Upper lobe of left lung (tissue), 6 donors: ENCODE data around the gene RBM44. TPM values are rescaled to one million over a fixed set of nuclear protein-coding genes. Genes with fewer than 3 reads are reported as not detected.
"Not testable (repeated sequence)": the region's sequence is repeated elsewhere in the genome, so short reads cannot be mapped to it uniquely, and the experiment has no call there.

Experiments
- ATAC-seq, 2 donors: fragments of 200-7000 bp; cut with Tn5 transposase; one replicate each; pipeline ENCODE4 v1.9.1; 2022; ENCODE audit warnings: mild to moderate bottlenecking in 2 of 2, moderate library complexity in 2 of 2; ENCODE audit not compliant: low FRiP score in 2 of 2
- DNase-seq, 2 donors: peaks; one replicate each; pipeline ENCODE4 v3.0.0-alpha.2; 2019 to 2020
- H3K27ac ChIP-seq, 4 donors: fragments of 200-600 bp; sonication (generic); one replicate each; pipeline ENCODE4 v1.5.1; 2016 to 2019
- H3K27me3 ChIP-seq, 4 donors: fragments of 200-600 bp; sonication (generic); one replicate each; pipeline ENCODE4 v1.5.1; 2017 to 2019
- H3K36me3 ChIP-seq, 4 donors: fragments of 200-600 bp; sonication (generic); one replicate each; pipeline ENCODE4 v1.5.1; 2016 to 2019
- H3K4me1 ChIP-seq, 4 donors: fragments of 200-600 bp; sonication (generic); one replicate each; pipeline ENCODE4 v1.5.1; 2018 to 2019
- H3K4me3 ChIP-seq, 4 donors: fragments of 200-600 bp; sonication (generic); one replicate each; pipeline ENCODE4 v1.5.1; 2017 to 2019; ENCODE audit warnings: mild to moderate bottlenecking in 2 of 4, moderate library complexity in 1 of 4
- H3K9me3 ChIP-seq, 4 donors: fragments of 200-600 bp; sonication (generic); one replicate each; pipeline ENCODE4 v1.5.1; 2018 to 2019
- EP300 ChIP-seq, 4 donors: sonication (generic); formaldehyde crosslinking; IDR thresholded peaks; one replicate each; pipeline ENCODE4 v1.5.1; 2017; ENCODE audit warnings: antibody characterized with exemption in 4 of 4, control low read depth in 2 of 4
- POLR2A ChIP-seq, 4 donors: fragments of 450-650 bp; IDR thresholded peaks; one replicate each; pipeline ENCODE4 v1.5.1; 2016 to 2017; ENCODE audit warnings: antibody characterized with exemption in 4 of 4, mild to moderate bottlenecking in 2 of 4
- POLR2AphosphoS5 ChIP-seq, 2 donors: sonication (generic); formaldehyde crosslinking; IDR thresholded peaks; one replicate each; pipeline ENCODE4 v1.5.1; 2017; ENCODE audit warnings: antibody characterized with exemption in 2 of 2
- WGBS, 2 donors: methylation state at CpG; one replicate each; pipeline ENCODE4 v1.1.5; 2017 to 2018; 5-methylcytosine and 5-hydroxymethylcytosine counted together
- total RNA-seq, 6 donors: library from RNA; depleted of rRNA in 4 of 6; stranded (reverse); fragments of >200 nt in 4 of 6; gene quantifications; one replicate each; pipeline versions ENCODE4 v1.1.0 to v1.2.1, GENCODE V29; 2016 to 2021
- TF ChIP-seq, protein P1 (sequence below), 6 experiments: fragments of 450-650 bp in 4 of 6; fragments of 200-600 bp in 2 of 6; sonication (generic) in 2 of 6; IDR thresholded peaks; one replicate each; pipeline ENCODE4 v1.5.1; 2016 to 2019; ENCODE audit warnings: antibody characterized with exemption in 6 of 6
- donor health status: DM: no; HTN: no; CAD: no; lungs with moderate emphysema.
- donor health status: DM: no; HTN: yes; CAD: no; lungs with severe emphysema.

The RBM44 gene, protein sequence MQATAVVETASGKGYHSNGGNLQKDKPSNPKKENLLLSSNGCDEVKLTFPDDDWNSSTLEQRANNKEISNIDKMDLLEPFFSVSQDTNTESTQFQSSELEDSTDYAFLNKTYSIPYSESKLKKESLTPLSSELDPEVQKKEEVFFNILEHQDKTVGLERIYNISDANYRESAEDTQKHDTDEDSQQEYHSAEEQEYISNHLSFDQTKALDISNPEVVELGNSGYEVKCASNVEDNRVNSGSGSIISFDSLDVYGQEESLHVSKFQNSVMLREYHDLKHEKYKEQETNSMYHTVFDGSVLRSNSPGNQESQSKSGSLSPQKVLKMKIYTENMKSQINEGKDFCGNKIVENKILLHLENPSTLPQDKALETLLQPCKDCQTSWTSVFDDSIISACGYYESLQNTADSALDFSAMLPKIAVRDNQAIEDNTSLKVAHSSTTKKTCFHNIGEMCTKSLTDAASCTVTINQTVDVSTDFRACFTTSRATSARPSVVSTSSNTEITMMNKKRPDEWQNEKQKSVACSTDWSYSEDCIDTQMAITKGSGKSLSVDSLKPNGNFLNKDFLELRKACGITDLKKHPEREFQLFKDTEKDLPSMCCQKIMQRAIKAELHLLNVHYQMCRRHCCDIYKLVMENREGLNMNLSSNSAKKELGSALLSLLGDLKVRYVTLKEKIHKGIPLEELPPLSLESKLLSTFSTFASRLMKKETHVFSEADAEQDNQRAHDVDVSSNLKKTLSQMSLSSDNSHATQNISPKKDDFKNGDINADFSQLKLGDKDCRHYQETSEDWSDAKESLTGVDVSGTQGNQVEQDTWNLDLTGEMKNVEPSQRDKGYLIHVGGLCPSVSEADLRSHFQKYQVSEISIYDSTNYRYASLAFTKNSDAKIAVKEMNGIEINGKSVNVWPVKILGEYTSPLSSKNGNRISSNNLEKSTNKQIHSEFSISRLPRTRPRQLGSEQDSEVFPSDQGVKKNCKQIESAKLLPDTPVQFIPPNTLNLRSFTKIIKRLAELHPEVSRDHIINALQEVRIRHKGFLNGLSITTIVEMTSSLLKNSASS
- 1 to 10 TPM in 5 of 6 donors, under 1 TPM in 1; 0.44 to 2.8 (median 1.5) TPM for total RNA-seq

DNA sequence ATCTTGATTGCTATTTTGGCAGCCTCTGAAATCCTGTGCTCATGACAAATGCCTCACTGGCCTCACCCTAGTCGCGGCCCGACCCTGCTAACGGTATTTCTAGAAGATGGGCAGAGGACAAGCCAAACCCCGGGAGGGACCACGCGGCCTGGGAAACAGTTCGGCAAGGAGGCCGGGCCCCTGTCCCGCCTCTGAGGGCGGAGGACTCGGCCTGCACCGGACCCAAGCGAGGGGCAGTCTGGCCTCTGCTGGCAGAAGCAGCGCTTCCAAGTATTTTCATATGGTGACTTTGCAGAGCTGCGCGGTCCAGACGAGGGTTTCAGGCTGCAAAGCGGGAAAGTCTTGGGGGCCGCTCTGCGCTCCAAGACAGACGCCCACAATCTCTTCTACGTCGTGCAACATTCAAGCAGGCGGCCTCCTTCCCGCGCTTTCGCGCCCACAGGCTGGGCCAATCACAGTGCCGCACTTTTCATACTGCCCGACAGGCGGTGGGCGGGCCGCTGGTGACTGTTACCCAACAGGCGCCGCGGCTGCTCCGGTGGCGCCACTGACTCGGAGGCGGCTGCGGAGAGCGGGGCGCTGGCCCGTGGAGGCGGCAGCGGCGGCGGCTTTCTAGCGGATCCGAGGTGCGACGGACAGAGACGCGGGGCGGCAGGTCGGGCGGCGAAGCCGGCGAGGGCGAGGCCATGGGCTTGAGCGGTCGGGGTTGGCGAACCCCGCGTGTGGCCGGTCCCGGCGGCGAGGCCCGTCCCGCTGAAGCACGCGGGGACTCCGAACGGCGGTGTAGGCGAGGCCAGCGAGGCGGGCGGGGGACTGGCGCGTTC lies at the start of gene RBM44:
Gene RBM44, plus strand, starts transcription at position 544 of the 824 bp plus-strand sequence. CDS start 14,831 bp downstream, outside the sequence.
- no peak for TF ChIP-seq EP300 (IDR thresholded peaks at IDR 0.05)
- TF ChIP-seq POLR2A (IDR thresholded peaks at IDR 0.05): no peak
- TF ChIP-seq POLR2AphosphoS5 (IDR thresholded peaks at IDR 0.05): no peak
- TF ChIP-seq, protein P1, sequence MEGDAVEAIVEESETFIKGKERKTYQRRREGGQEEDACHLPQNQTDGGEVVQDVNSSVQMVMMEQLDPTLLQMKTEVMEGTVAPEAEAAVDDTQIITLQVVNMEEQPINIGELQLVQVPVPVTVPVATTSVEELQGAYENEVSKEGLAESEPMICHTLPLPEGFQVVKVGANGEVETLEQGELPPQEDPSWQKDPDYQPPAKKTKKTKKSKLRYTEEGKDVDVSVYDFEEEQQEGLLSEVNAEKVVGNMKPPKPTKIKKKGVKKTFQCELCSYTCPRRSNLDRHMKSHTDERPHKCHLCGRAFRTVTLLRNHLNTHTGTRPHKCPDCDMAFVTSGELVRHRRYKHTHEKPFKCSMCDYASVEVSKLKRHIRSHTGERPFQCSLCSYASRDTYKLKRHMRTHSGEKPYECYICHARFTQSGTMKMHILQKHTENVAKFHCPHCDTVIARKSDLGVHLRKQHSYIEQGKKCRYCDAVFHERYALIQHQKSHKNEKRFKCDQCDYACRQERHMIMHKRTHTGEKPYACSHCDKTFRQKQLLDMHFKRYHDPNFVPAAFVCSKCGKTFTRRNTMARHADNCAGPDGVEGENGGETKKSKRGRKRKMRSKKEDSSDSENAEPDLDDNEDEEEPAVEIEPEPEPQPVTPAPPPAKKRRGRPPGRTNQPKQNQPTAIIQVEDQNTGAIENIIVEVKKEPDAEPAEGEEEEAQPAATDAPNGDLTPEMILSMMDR (IDR thresholded peaks at IDR 0.05): no peak
- Histone ChIP-seq H3K4me1 (no peaks in the 10 kb centered on the region), H3K4me3 (no peak within 1 kb of the TSS), H3K9me3 (peaks cover 0 to 6% (median 0%) of the 10 kb centered on the region in 4 donors), H3K27ac (no peak within 1 kb of the TSS), H3K36me3 (no peaks in the 10 kb centered on the region), H3K27me3 (no peaks in the 10 kb centered on the region)
- ATAC-seq: peak in 1 of 2 donors; percentile 23
- peak in 1 of 2 donors; percentile 83 for DNase-seq
- WGBS, 2 donors: 75 to 87% methylated on average over 70 to 81 of the region's 84 CpGs

DNA sequence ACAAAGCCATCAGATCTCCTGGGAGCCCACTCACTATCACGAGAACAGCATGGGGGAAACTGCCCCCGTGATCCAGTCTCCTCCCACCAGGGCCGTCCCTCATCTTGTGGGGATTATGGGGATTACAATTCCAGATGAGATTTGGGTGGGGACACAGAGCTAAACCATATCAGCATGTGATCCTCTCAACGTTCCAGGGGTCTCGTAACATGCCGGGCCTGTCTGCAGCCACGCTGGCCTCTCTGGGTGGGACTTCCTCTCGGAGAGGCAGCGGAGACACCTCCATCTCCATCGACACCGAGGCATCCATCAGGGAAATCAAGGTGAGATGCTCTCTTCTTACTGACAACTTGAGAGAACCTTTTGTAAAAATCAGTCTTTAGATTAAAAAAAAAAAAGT lies 49.6 kb upstream of the RBM44 start:
- no peaks in the 10 kb centered on the region for H3K27me3 ChIP-seq
- no peaks in the 10 kb centered on the region for H3K9me3 ChIP-seq
- ATAC-seq: no peak
- peaks cover 8 to 16% (median 12%) of the 10 kb centered on the region in 4 donors for H3K4me1 ChIP-seq
- no peak overlapping the region for H3K4me3 ChIP-seq
- peaks cover 18 to 71% (median 50%) of the 10 kb centered on the region in 4 donors for H3K36me3 ChIP-seq
- WGBS, 2 donors: 94 to 95% methylated on average over 11 of the region's 11 CpGs
- TF ChIP-seq, protein P1 (IDR thresholded peaks at IDR 0.05): no peak
- TF ChIP-seq EP300 (IDR thresholded peaks at IDR 0.05) (no peak), POLR2A (IDR thresholded peaks at IDR 0.05) (no peak)
- H3K27ac ChIP-seq: no peak overlapping the region
- DNase-seq: no peak

DNA sequence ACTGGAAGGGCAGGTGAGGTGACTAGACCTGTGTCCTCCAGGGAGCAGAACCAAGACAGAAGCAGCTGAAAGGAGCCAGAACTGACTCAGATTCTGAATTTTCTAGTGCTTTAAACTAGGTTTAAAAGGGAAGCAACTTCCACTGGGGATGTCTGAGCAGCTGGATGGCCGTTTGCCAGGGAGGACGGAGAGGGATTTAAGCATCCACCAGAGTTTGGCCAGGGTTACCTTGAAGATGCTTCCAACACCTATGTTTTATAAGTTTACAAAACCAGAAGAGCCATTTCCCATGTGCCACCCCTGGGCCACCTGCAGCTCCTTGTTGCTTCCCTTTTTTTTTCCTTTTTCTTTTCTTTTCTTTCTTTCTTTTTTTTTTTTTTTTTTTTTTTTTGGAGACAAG lies 48.6 kb upstream of the RBM44 start:
- Histone ChIP-seq H3K4me1 (peaks cover 0 to 6% (median 3%) of the 10 kb centered on the region in 4 donors), H3K9me3 (no peaks in the 10 kb centered on the region), H3K27ac (no peak overlapping the region), H3K4me3 (no peak overlapping the region), H3K27me3 (no peaks in the 10 kb centered on the region), H3K36me3 (peaks cover 25 to 76% (median 57%) of the 10 kb centered on the region in 4 donors)
- 82 to 96% methylated on average over 2 of the region's 2 CpGs for WGBS, 2 donors
- DNase-seq (no peak), ATAC-seq (no peak)
- TF ChIP-seq POLR2AphosphoS5 (IDR thresholded peaks at IDR 0.05) (no peak), EP300 (IDR thresholded peaks at IDR 0.05) (no peak)

DNA sequence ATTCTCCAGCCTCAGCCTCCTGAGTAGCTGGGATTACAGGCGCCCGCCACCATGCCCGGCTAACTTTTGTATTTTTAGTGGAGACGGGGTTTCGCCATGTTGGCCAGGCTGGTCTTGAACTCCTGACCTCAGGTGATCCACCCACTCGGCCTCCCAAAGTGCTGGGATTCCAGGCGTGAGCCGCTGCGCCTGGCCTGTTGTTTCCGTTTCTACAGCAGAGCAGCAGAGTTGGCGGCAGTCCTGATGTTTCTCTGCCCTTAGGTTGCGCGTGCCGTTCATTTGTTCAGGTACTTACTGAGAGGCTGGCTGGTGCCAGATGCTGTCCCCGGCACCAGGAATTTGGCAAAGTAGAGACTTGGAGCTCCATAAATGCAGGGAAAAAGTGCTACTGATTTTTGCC lies 48.1 kb upstream of the RBM44 start:
- DNase-seq, H3K27ac ChIP-seq, H3K4me3 ChIP-seq, H3K27me3 ChIP-seq, ATAC-seq, H3K4me1 ChIP-seq, H3K9me3 ChIP-seq: not testable (repeated sequence)
- 95 to 97% methylated on average over 6 to 15 of the region's 15 CpGs for WGBS, 2 donors
- peaks cover 30 to 80% (median 62%) of the 10 kb centered on the region in 4 donors for H3K36me3 ChIP-seq

- H3K36me3 ChIP-seq: peaks cover 31 to 100% (median 80%) of the 10 kb centered on the region in 4 donors
- no peak for DNase-seq
- H3K9me3 ChIP-seq: no peaks in the 10 kb centered on the region
- no peaks in the 10 kb centered on the region for H3K4me1 ChIP-seq
- H3K4me3 ChIP-seq: no peak overlapping the region
- WGBS, 2 donors: 46 to 60% methylated on average over 5 of the region's 5 CpGs
- H3K27me3 ChIP-seq: no peaks in the 10 kb centered on the region
- no peak for ATAC-seq
- TF ChIP-seq POLR2A (IDR thresholded peaks at IDR 0.05) (no peak), POLR2AphosphoS5 (IDR thresholded peaks at IDR 0.05) (no peak), EP300 (IDR thresholded peaks at IDR 0.05) (no peak)
- TF ChIP-seq, protein P1 (IDR thresholded peaks at IDR 0.05): no peak
- no peak overlapping the region for H3K27ac ChIP-seq
Observed at GRCh38 chr2:237752761-237753165, 45.8 kb upstream of the RBM44 start.
